T-cell (primary cell): Measurements from ENCODE around the gene JAZF1. TPM values are rescaled to one million over a fixed set of nuclear protein-coding genes. Genes with fewer than 3 reads are reported as not detected.

Source experiments
- ATAC-seq, 4 experiments: fragments of 200-7000 bp in 3 of 4; fragments of 150-1000 bp in 1 of 4; cut with Tn5 transposase; replicated peaks in 1 of 4; 1 replicate in 3 of 4; 2 replicates in 1 of 4; pipeline ENCODE4 v1.10.0; 2021; ENCODE audit warnings: moderate library complexity in 3 of 4, mild to moderate bottlenecking in 2 of 4, moderate number of reproducible peaks in 1 of 4
- CTCF ChIA-PET, 2 donors: fragments of 300-600 bp; sonication (Branson Sonifier 250); formaldehyde crosslinking; loops; one replicate each; lab custom pipeline; 2022; ENCODE audit warnings: antibody characterized with exemption in 2 of 2; lab: Charles Lee
- POLR2A ChIA-PET, 2 donors: fragments of 300-600 bp; sonication (Branson Sonifier 250); formaldehyde crosslinking; loops; one replicate each; lab custom pipeline; 2022; ENCODE audit warnings: antibody characterized with exemption in 2 of 2; lab: Charles Lee
- DNase-seq, 35 experiments: peaks; one replicate each; pipeline versions ENCODE4 v3.0.0 to v3.0.0-alpha.2; 2013 to 2023
- H3K27ac ChIP-seq: one replicate; pipeline ENCODE4 v1.5.1; 2013; ENCODE audit warnings: low read length
- H3K27me3 ChIP-seq, 2 experiments: replicated peaks in 1 of 2; 1 replicate in 1 of 2; 2 replicates in 1 of 2; pipeline versions ENCODE4 v1.6.1 to v1.7.0; 2013; ENCODE audit warnings: low read length in 1 of 2, mixed read lengths in 1 of 2; ENCODE audit not compliant: control insufficient read depth in 2 of 2, insufficient read depth in 2 of 2; ENCODE audit errors: extremely low read depth in 1 of 2
- H3K36me3 ChIP-seq, 2 donors: 1 replicate in 1 of 2; 2 replicates in 1 of 2; pipeline versions ENCODE4 v1.6.1 to v1.7.0; 2013; ENCODE audit warnings: low read length in 1 of 2; ENCODE audit not compliant: control insufficient read depth in 2 of 2, insufficient read depth in 1 of 2; ENCODE audit errors: extremely low read depth in 1 of 2
- H3K4me1 ChIP-seq, 2 experiments: 1 replicate in 1 of 2; 2 replicates in 1 of 2; pipeline versions ENCODE4 v1.6.1 to v1.7.0; 2013; ENCODE audit warnings: low read length in 2 of 2, mixed read lengths in 1 of 2; ENCODE audit not compliant: insufficient read depth in 2 of 2, control insufficient read depth in 1 of 2; ENCODE audit errors: extremely low read depth in 1 of 2
- H3K4me3 ChIP-seq, 2 donors: 1 replicate in 1 of 2; 2 replicates in 1 of 2; pipeline versions ENCODE4 v1.5.1 to v1.7.0; 2013; ENCODE audit warnings: mild to moderate bottlenecking in 2 of 2, low read length in 1 of 2, moderate library complexity in 1 of 2; ENCODE audit not compliant: control insufficient read depth in 1 of 2; ENCODE audit errors: extremely low read depth in 1 of 2
- H3K9me3 ChIP-seq: 2 replicates; pipeline ENCODE4 v1.7.0; 2013
- H3K27ac Mint-ChIP-seq, 2 donors: one replicate each; pipeline ENCODE4 v1.8.0; 2020 to 2021; ENCODE audit warnings: mild to moderate bottlenecking in 2 of 2, mixed read lengths in 2 of 2
- H3K27me3 Mint-ChIP-seq, 2 donors: one replicate each; pipeline ENCODE4 v1.8.0; 2021 to 2022; ENCODE audit warnings: mixed read lengths in 2 of 2
- H3K36me3 Mint-ChIP-seq: one replicate; pipeline ENCODE4 v1.8.0; 2021; ENCODE audit warnings: mixed read lengths
- H3K4me1 Mint-ChIP-seq, 3 donors: one replicate each; pipeline ENCODE4 v1.8.0; 2020 to 2022; ENCODE audit warnings: mixed read lengths in 3 of 3, mild to moderate bottlenecking in 1 of 3
- H3K4me3 Mint-ChIP-seq, 3 donors: one replicate each; pipeline ENCODE4 v1.8.0; 2020 to 2022; ENCODE audit warnings: mild to moderate bottlenecking in 3 of 3, mixed read lengths in 3 of 3, moderate library complexity in 3 of 3
- H3K9me3 Mint-ChIP-seq, 3 donors: one replicate each; pipeline ENCODE4 v1.8.0; 2020 to 2022; ENCODE audit warnings: mixed read lengths in 3 of 3
- WGBS: methylation state at CpG from one replicate; pipeline ENCODE4 v1.1.5; 2013; ENCODE audit warnings: missing lambda C conversion rate; ENCODE audit not compliant: insufficient coverage; 5-methylcytosine and 5-hydroxymethylcytosine counted together
- total RNA-seq, 35 experiments: library from RNA in 6 of 35; stranded (reverse) in 6 of 35; fragments of 120-200 nt in 1 of 35; gene quantifications; one replicate each; pipeline versions ENCODE4 v1.2.1 to v1.2.4 and lab custom pipeline; 2013 to 2026

JAZF1 gene
- total RNA-seq, 5 donors from 2014 or later (not counting 1 experiment from before 2014, with no cell fraction given): 9.6 to 22.1 (median 15.9) TPM

- Histone ChIP-seq H3K4me3 (no peak overlapping the region), H3K9me3 (no peaks in the 10 kb centered on the region), H3K36me3 (no peaks in the 10 kb centered on the region), H3K27me3 (peaks cover 0 to 2% of the 10 kb centered on the region in 2 experiments), H3K4me1 (peaks cover 0 to 4% of the 10 kb centered on the region in 2 experiments), H3K27ac (no peak overlapping the region)
- no peak for DNase-seq
- Mint-ChIP-seq H3K27ac (no peak overlapping the region), H3K36me3 (peaks cover 20% of the 10 kb centered on the region), H3K4me1 (peaks cover 3 to 14% (median 8%) of the 10 kb centered on the region in 3 donors), H3K9me3 (no peaks in the 10 kb centered on the region), H3K4me3 (no peak overlapping the region), H3K27me3 (no peaks in the 10 kb centered on the region)
- ChIA-PET CTCF (no interaction called here), POLR2A (no interaction called here)
- no peak for ATAC-seq
- 100% methylated on average over 3 of the region's 8 CpGs for WGBS
Observed at GRCh38 chr7:28065721-28066285, 114.8 kb downstream of the JAZF1 start.

DNA sequence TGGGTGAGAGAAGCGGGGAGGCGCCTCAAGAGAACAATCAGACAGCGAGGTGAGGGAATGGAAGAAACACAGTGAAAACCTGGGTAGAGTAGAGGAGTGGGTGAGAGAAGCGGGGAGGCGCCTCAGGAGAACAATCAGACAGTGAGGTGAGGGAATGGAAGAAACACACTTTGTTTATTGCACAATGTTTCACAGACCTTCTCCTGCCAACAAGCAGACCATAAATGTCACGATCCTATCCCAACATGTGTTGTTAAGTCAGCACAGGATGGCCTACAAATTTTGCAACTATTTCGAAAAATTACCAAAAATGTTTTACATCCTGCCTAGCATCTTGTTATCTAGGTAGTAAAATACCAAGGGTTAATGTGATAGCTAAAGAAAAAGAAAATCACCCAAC lies 115.3 kb downstream of the JAZF1 start:
- H3K27ac ChIP-seq: no peak overlapping the region

GRCh38 chr7:28064437-28064836 lies 116.2 kb downstream of the JAZF1 start:
- ChIA-PET POLR2A (no interaction called here), CTCF (interaction anchor here in 1 of 2 donors (0.6 kb wide), 1 partner anchor 868 kb away, joined by 3 read pairs; no protein-coding TSS in a partner anchor)

More for the DNA sequence above, 115.3 kb downstream of the JAZF1 start:
- H3K36me3 Mint-ChIP-seq: peaks cover 22% of the 10 kb centered on the region
- peaks cover 3 to 14% (median 8%) of the 10 kb centered on the region in 3 donors for H3K4me1 Mint-ChIP-seq
- ChIA-PET CTCF (no interaction called here), POLR2A (no interaction called here)
- H3K27me3 Mint-ChIP-seq: no peaks in the 10 kb centered on the region
- no peaks in the 10 kb centered on the region for H3K9me3 Mint-ChIP-seq
- DNase-seq (no peak), ATAC-seq (no peak)
- no peak overlapping the region for H3K4me3 ChIP-seq
- H3K27ac Mint-ChIP-seq: no peak overlapping the region
- 100% methylated on average over 3 of the region's 7 CpGs for WGBS
- peaks cover 0 to 4% of the 10 kb centered on the region in 2 experiments for H3K4me1 ChIP-seq
- H3K27me3 ChIP-seq: peaks cover 0 to 2% of the 10 kb centered on the region in 2 experiments
- H3K4me3 Mint-ChIP-seq: no peak overlapping the region
- no peaks in the 10 kb centered on the region for H3K36me3 ChIP-seq
- no peaks in the 10 kb centered on the region for H3K9me3 ChIP-seq

DNA sequence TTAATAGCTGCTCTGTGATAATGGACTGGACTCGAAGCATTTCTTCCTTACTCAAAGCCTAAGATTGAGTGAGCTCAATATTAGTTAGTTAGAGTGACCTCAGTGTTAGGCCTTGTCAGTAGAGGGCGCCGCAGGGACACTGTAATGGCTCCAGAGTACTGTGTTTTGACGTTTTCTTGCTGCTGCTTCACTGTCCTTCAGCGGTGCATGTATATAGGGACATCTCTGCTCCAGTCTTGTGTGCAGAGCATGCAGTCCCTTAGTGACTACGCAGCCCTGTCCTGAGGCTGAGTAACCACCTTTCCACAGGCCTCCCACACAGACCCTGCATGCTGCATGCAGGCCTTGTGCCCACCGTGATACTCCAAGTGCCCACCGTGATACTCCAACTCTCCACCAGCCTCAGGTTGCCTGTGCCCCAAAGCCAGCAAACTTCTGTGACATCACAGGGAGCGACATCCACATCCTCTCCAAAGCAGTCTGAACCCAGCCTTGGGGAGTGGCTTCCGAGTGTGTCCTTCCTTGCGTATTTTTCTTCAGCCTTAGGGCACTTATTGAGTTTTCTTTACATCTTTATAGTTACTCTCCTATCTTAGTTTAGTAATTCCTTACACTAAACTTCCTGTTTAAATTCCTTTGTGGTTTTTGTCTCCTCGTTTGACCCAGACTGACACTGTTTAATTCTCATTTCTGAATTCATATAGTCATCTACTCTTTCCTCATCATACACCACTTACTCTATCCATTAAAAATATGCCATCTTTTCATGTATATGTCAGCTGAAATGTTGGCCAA lies 118.2 kb downstream of the JAZF1 start:
- Histone ChIP-seq H3K36me3 (no peaks in the 10 kb centered on the region), H3K4me1 (peaks cover 0 to 4% of the 10 kb centered on the region in 2 experiments), H3K27ac (no peak overlapping the region), H3K9me3 (no peaks in the 10 kb centered on the region), H3K27me3 (peaks cover 0 to 2% of the 10 kb centered on the region in 2 experiments), H3K4me3 (no peak overlapping the region)
- Mint-ChIP-seq H3K4me1 (peaks cover 3 to 8% (median 7%) of the 10 kb centered on the region in 3 donors), H3K27me3 (no peaks in the 10 kb centered on the region), H3K9me3 (no peaks in the 10 kb centered on the region), H3K27ac (no peak overlapping the region), H3K36me3 (peaks cover 7% of the 10 kb centered on the region), H3K4me3 (no peak overlapping the region)
- peak in 1 of 4 experiments; percentile 47 for ATAC-seq
- 73% methylated on average over 7 of the region's 12 CpGs for whole genome bisulfite sequencing
- ChIA-PET CTCF (interaction anchor here (0.5 to 1.2 kb wide), 10 partner anchors 10 to 1381 kb away, joined by 3 to 7 read pairs (median 4); no protein-coding TSS in a partner anchor), POLR2A (no interaction called here)
- peak in 27 of 35 experiments; percentile 4 to 52 (median 22) for DNase-seq

More at GRCh38 chr7:28064437-28064836, 116.2 kb downstream of the JAZF1 start:
- Histone ChIP-seq H3K4me3 (no peak overlapping the region), H3K27me3 (peaks cover 0 to 2% of the 10 kb centered on the region in 2 experiments), H3K9me3 (no peaks in the 10 kb centered on the region), H3K4me1 (peaks cover 0 to 4% of the 10 kb centered on the region in 2 experiments), H3K27ac (no peak overlapping the region), H3K36me3 (no peaks in the 10 kb centered on the region)
- H3K36me3 Mint-ChIP-seq: peaks cover 16% of the 10 kb centered on the region
- H3K27ac Mint-ChIP-seq: no peak overlapping the region
- H3K9me3 Mint-ChIP-seq: no peaks in the 10 kb centered on the region
- no peaks in the 10 kb centered on the region for H3K27me3 Mint-ChIP-seq
- no peak for DNase-seq
- no peak overlapping the region for H3K4me3 Mint-ChIP-seq
- ATAC-seq: no peak
- H3K4me1 Mint-ChIP-seq: peaks cover 3 to 10% (median 8%) of the 10 kb centered on the region in 3 donors

GRCh38 chr7:28061824-28062196 lies 118.8 kb downstream of the JAZF1 start:
- no peak overlapping the region for H3K4me3 ChIP-seq
- WGBS: no CpG with 5 or more reads among the region's 4 CpGs
- Mint-ChIP-seq H3K9me3 (no peaks in the 10 kb centered on the region), H3K36me3 (peaks cover 7% of the 10 kb centered on the region), H3K4me3 (no peak overlapping the region), H3K27ac (no peak overlapping the region), H3K4me1 (peaks cover 3 to 8% (median 7%) of the 10 kb centered on the region in 3 donors), H3K27me3 (no peaks in the 10 kb centered on the region)
- ATAC-seq (no peak), DNase-seq (no peak)
- no peaks in the 10 kb centered on the region for H3K36me3 ChIP-seq
- peaks cover 0 to 2% of the 10 kb centered on the region in 2 experiments for H3K27me3 ChIP-seq
- no peaks in the 10 kb centered on the region for H3K9me3 ChIP-seq
- ChIA-PET POLR2A (no interaction called here), CTCF (interaction anchor here (0.5 to 1.2 kb wide), 9 partner anchors 10 to 1380 kb away, joined by 3 to 7 read pairs (median 4); no protein-coding TSS in a partner anchor)
- H3K27ac ChIP-seq: no peak overlapping the region
- H3K4me1 ChIP-seq: peaks cover 0 to 4% of the 10 kb centered on the region in 2 experiments

DNA sequence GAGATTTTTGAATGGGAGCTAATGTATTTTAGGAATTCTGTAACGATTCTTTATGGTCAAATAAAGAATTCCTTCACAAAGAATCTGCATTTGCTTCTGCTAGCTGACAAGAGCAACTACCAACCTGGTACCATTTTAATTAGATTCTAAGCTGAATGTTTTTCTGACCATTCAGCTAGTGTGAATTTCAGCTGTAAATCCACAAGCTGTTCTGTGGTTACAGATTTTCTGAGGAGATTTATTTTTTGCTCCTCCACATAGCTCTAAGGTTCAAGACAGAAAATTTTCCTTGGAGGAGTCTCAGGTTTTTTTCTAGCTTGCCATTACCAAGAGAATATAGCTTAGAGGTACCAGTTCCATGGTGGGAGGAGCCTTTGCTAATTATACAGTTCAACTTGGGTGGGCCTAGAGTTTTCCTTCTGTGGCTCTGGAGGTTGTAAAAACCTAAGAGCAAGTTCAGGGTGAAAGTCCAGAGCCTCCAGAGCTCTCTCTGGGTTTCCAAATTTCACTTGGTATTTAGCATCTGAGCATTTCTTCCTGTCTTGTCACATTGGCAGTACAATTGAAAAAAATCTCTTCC lies 120.1 kb downstream of the JAZF1 start:
- H3K27me3 ChIP-seq: peaks cover 0 to 2% of the 10 kb centered on the region in 2 experiments
- H3K9me3 Mint-ChIP-seq: no peaks in the 10 kb centered on the region
- peaks cover 0 to 4% of the 10 kb centered on the region in 2 experiments for H3K4me1 ChIP-seq
- peaks cover 3 to 13% (median 12%) of the 10 kb centered on the region in 3 donors for H3K4me1 Mint-ChIP-seq
- no peak overlapping the region for H3K4me3 Mint-ChIP-seq
- POLR2A ChIA-PET: interaction anchor here in 1 of 2 donors (0.7 kb wide), 1 partner anchor 895 kb away, joined by 4 read pairs; no protein-coding TSS in a partner anchor
- no peak overlapping the region for H3K27ac Mint-ChIP-seq
- DNase-seq (no peak), ATAC-seq (no peak)
- no peak overlapping the region for H3K4me3 ChIP-seq
- no peaks in the 10 kb centered on the region for H3K9me3 ChIP-seq
- WGBS: no CpG with 5 or more reads among the region's 1 CpG
- H3K27ac ChIP-seq: no peak overlapping the region
- CTCF ChIA-PET: interaction anchor here (0.7 to 1.1 kb wide), 3 partner anchors 12 to 34 kb away, joined by 4 read pairs; no protein-coding TSS in a partner anchor
- H3K27me3 Mint-ChIP-seq: no peaks in the 10 kb centered on the region
- peaks cover 9% of the 10 kb centered on the region for H3K36me3 Mint-ChIP-seq
- H3K36me3 ChIP-seq: no peaks in the 10 kb centered on the region
